GM10248 (cell line): ENCODE measurements around the gene C19orf67.

Source experiments
- CTCF ChIA-PET: fragments of 300-600 bp; sonication (Branson Sonifier 250); formaldehyde crosslinking; extraction: SDS; loops from one replicate; lab custom pipeline; 2021; ENCODE audit warnings: antibody characterized with exemption; lab: Yijun Ruan, JAX
- POLR2A ChIA-PET: fragments of 350-650 bp; sonication (Branson Sonifier 250); formaldehyde crosslinking; extraction: SDS; loops from one replicate; lab custom pipeline; 2020; ENCODE audit warnings: antibody characterized with exemption; lab: Yijun Ruan, JAX
- DNase-seq: peaks from one replicate; pipeline ENCODE4 v3.0.0; 2012; ENCODE audit errors: extremely low spot score
- CTCF ChIP-seq: IDR thresholded peaks from 2 replicates; pipeline ENCODE4 v1.5.1; 2012; ENCODE audit warnings: mild to moderate bottlenecking, low read depth; ENCODE audit errors: extremely low read depth, missing control alignments, control extremely low read depth

The C19orf67 gene

GRCh38 chr19:14089662-14090508 lies 4.3 kb upstream of the C19orf67 start:
- ChIA-PET POLR2A (no interaction called here), CTCF (interaction anchor here (1.5 to 2.6 kb wide), 2 partner anchors 17 to 24 kb away, joined by 3 to 12 read pairs; partner anchors contain the start of gene MISP3)
- peak; percentile 45 for DNase-seq
- peak; percentile 33 for TF ChIP-seq CTCF

DNA sequence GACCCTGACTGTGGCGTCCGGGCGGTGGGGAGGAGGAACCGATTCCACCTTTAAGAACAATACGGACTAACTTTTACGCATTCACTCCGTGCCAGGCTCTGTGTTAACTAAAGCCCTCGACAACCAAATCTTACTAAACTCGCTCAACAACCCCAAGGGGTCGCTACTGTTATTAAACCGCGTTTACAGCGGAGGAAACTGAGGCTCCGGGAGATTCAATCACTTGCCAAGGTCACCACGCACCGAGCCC lies 3.8 kb upstream of the C19orf67 start:
- peak; percentile 27 for TF ChIP-seq CTCF
- CTCF ChIA-PET, result interaction anchor here (1.5 to 2.6 kb wide), 2 partner anchors 17 to 25 kb away, joined by 3 to 12 read pairs; partner anchors contain the start of gene MISP3
- DNase-seq, result no peak
- POLR2A ChIA-PET, result interaction anchor here (0.5 kb wide), 1 partner anchor 241 kb away, joined by 8 read pairs; no protein-coding TSS in a partner anchor

- CTCF ChIA-PET, result interaction anchor here (1.5 to 2.6 kb wide), 2 partner anchors 16 to 26 kb away, joined by 3 to 12 read pairs; partner anchors contain the start of gene MISP3
- DNase-seq, result no peak
- TF ChIP-seq CTCF, result no peak
- POLR2A ChIA-PET, result interaction anchor here (0.5 kb wide), 1 partner anchor 241 kb away, joined by 8 read pairs; no protein-coding TSS in a partner anchor
These were observed 3.2 kb upstream of the C19orf67 start for GRCh38 chr19:14088634-14089411.

DNA sequence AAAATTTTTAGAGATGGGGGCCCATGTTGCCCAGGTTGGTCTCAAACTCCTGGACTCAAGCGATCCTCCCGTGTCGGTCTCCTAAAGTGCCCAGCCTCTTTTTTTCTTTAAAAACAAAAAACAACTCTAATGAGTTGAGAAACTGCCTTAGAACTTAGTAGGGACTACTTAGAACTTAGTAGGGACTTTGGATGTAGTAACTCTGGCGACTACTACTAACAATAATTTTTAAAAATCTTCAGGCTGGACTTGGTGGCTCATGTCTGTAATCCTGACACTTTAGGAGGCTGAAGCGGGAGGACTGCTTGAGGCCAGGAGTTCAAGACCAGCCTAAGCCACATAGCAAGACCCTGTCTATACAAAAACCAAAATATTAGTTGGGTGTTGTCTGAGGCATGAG lies 515 bp upstream of the C19orf67 start:
- no peak for TF ChIP-seq CTCF
- CTCF ChIA-PET, result interaction anchor here (1.6 kb wide), 1 partner anchor 50 kb away, joined by 4 read pairs; the partner anchor contains the start of gene ASF1B

DNA sequence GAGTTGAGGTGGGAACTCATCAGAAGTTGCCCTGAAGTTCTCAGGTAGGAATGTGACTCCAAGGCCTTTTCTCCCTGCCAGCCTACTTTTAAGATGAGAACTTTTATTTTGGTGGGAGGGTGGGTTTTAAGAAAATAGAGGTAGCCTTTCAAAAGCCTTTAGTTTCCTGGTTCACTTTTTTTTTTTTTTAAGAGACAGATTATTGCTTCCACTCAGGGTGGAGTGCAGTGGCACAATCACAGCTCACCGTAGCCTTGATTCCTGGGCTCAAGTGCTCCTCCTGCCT lies 3.0 kb downstream of the C19orf67 start:
- no peak for DNase-seq
- ChIA-PET CTCF (interaction anchor here (0.7 to 3.5 kb wide), 6 partner anchors 10 to 349 kb away, joined by 3 to 36 read pairs (median 8); partner anchors contain the start of genes ASF1B and MISP3), POLR2A (interaction anchor here (0.9 kb wide), 1 partner anchor 54 kb away, joined by 3 read pairs; the partner anchor contains the start of gene ASF1B)
- TF ChIP-seq CTCF, result no peak

More for the DNA sequence above, 515 bp upstream of the C19orf67 start:
- POLR2A ChIA-PET, result no interaction called here
- no peak for DNase-seq

- POLR2A ChIA-PET, result interaction anchor here (0.9 to 1.5 kb wide), 2 partner anchors 55 to 76 kb away, joined by 3 to 6 read pairs; partner anchors contain the start of genes ASF1B and RFX1
- CTCF ChIA-PET, result interaction anchor here (0.6 to 3.5 kb wide), 8 partner anchors 9 to 480 kb away, joined by 3 to 36 read pairs (median 3); partner anchors contain the start of genes ASF1B and MISP3
- peak; percentile 52 for DNase-seq
- no peak for TF ChIP-seq CTCF
These were observed 3.5 kb downstream of the C19orf67 start for GRCh38 chr19:14081797-14082674.
